ENCODE data around the gene BET1L.

GRCh38 chr11:251550-251949 is 44.4 kb upstream of the BET1L start:
- TF ChIP-seq CTCF (IDR thresholded peaks at IDR 0.05), result no peak
- TF ChIP-seq POLR2AphosphoS5 (IDR thresholded peaks at IDR 0.05; ENCODE audit: low read depth, low read length), result no peak

Data from Panc1 (cell line).